Stomach (tissue), 9 donors: ENCODE measurements around the gene RPL36. TPM values are rescaled to one million over a fixed set of nuclear protein-coding genes. Genes with fewer than 3 reads are reported as not detected.

ENCODE experiments used
- DNase-seq, 2 donors: peaks; one replicate each; pipeline versions ENCODE4 v3.0.0 to v3.0.0-alpha.2; 2013 to 2019
- H3K27ac ChIP-seq, 5 donors: fragments of 200-600 bp in 4 of 5; sonication (generic) in 4 of 5; one replicate each; pipeline ENCODE4 v1.5.1; 2013 to 2019; ENCODE audit warnings: mild to moderate bottlenecking in 1 of 5, moderate library complexity in 1 of 5
- H3K27me3 ChIP-seq, 3 donors: fragments of 200-600 bp; sonication (generic); one replicate each; pipeline ENCODE4 v1.5.1; 2017 to 2019; ENCODE audit warnings: mixed run types in 1 of 3
- H3K36me3 ChIP-seq, 4 donors: fragments of 200-600 bp; sonication (generic); 1 replicate in 3 of 4; 2 replicates in 1 of 4; pipeline ENCODE4 v1.5.1; 2016 to 2019
- H3K4me1 ChIP-seq, 4 donors: fragments of 200-600 bp; sonication (generic); one replicate each; pipeline ENCODE4 v1.5.1; 2016 to 2019
- H3K4me3 ChIP-seq, 4 donors: fragments of 200-600 bp; sonication (generic) in 3 of 4; one replicate each; pipeline ENCODE4 v1.5.1; 2016 to 2019; ENCODE audit warnings: mild to moderate bottlenecking in 1 of 4
- H3K9me3 ChIP-seq, 4 donors: fragments of 200-600 bp; sonication (generic); one replicate each; pipeline ENCODE4 v1.5.1; 2016 to 2019
- EP300 ChIP-seq: sonication (generic); formaldehyde crosslinking; IDR thresholded peaks from one replicate; pipeline ENCODE4 v1.6.1; 2017; ENCODE audit warnings: antibody characterized with exemption
- POLR2A ChIP-seq, 4 donors: fragments of 450-650 bp; IDR thresholded peaks; one replicate each; pipeline ENCODE4 v1.6.1; 2016; ENCODE audit warnings: antibody characterized with exemption in 4 of 4, control low read depth in 2 of 4, mild to moderate bottlenecking in 1 of 4, moderate library complexity in 1 of 4
- POLR2AphosphoS5 ChIP-seq, 3 donors: sonication (generic); formaldehyde crosslinking; IDR thresholded peaks; one replicate each; pipeline ENCODE4 v1.6.1; 2016; ENCODE audit warnings: antibody characterized with exemption in 3 of 3
- WGBS, 5 donors: extraction: QIAGEN DNeasy Blood & Tissue Kit in 3 of 5; methylation state at CpG; one replicate each; pipeline versions ENCODE4 v1.1.5 to v1.1.7; 2013 to 2018; 5-methylcytosine and 5-hydroxymethylcytosine counted together
- intact Hi-C: fragments of 100-400 bp; cut with DNase I; formaldehyde crosslinking; loops from one replicate; pipeline ENCODE4 v1.15.1; 2023; ENCODE audit warnings: low total_unique reads
- polyA plus RNA-seq, 3 donors: library from polyadenylated mRNA; stranded (reverse); fragments of 200-250 nt; gene quantifications; one replicate each; pipeline ENCODE4 v1.2.3, GENCODE V29; 2013
- total RNA-seq, 5 donors: library from RNA; depleted of rRNA; stranded (reverse); fragments of >200 nt; gene quantifications; one replicate each; pipeline versions ENCODE4 v1.1.0 to v1.2.3, GENCODE V29; 2014 to 2016
- TF ChIP-seq, protein P1 (sequence below), 7 experiments: fragments of 450-650 bp in 4 of 7; fragments of 200-600 bp in 3 of 7; sonication (generic) in 3 of 7; IDR thresholded peaks; one replicate each; pipeline ENCODE4 v1.5.1; 2016 to 2019; ENCODE audit warnings: antibody characterized with exemption in 7 of 7, control low read depth in 2 of 7, mild to moderate bottlenecking in 1 of 7
- donor health status: healthy with polysubstance abuse.
- donor health status: Bipolar disorder and iron deficiency.
- donor health status: healthy.

The RPL36 gene
- total and polyA plus RNA-seq, 8 donors = 121 to 2,132 (median 649) TPM

DNA sequence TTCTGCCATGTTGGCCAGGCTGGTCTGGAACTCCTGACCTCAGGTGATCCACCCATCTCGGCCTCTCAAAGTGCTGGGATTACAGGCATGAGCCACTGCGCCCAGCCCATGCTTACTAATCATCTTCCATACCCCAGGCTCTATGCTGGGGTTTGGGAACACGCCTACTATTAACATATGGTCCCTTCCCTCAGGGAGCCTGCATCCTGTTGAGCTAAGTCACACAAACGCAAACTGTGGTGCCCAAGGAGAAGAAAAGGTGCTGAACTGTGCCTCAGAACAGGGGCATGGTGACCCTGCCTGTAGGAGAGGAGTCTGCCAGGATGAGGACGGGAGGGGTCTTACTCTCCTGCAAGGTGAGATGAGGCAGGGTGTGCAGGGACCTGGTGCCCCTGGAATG lies 15.4 kb upstream of the RPL36 start:
- TF ChIP-seq, protein P1, sequence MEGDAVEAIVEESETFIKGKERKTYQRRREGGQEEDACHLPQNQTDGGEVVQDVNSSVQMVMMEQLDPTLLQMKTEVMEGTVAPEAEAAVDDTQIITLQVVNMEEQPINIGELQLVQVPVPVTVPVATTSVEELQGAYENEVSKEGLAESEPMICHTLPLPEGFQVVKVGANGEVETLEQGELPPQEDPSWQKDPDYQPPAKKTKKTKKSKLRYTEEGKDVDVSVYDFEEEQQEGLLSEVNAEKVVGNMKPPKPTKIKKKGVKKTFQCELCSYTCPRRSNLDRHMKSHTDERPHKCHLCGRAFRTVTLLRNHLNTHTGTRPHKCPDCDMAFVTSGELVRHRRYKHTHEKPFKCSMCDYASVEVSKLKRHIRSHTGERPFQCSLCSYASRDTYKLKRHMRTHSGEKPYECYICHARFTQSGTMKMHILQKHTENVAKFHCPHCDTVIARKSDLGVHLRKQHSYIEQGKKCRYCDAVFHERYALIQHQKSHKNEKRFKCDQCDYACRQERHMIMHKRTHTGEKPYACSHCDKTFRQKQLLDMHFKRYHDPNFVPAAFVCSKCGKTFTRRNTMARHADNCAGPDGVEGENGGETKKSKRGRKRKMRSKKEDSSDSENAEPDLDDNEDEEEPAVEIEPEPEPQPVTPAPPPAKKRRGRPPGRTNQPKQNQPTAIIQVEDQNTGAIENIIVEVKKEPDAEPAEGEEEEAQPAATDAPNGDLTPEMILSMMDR (IDR thresholded peaks at IDR 0.05) = no peak
- TF ChIP-seq POLR2AphosphoS5 (IDR thresholded peaks at IDR 0.05) = no peak
- no peak for TF ChIP-seq EP300
- TF ChIP-seq POLR2A (IDR thresholded peaks at IDR 0.05) = no peak
- H3K27me3 ChIP-seq = no peaks in the 10 kb centered on the region
- no peak overlapping the region for H3K27ac ChIP-seq
- WGBS, 5 donors = 80 to 85% (median 84%) methylated on average over 5 of the region's 5 CpGs
- DNase-seq = no peak
- intact Hi-C loops = no loop called here
- H3K9me3 ChIP-seq = no peaks in the 10 kb centered on the region
- no peak overlapping the region for H3K4me3 ChIP-seq
- H3K36me3 ChIP-seq = peaks cover 5 to 39% (median 36%) of the 10 kb centered on the region in 4 donors
- peaks cover 7 to 17% (median 15%) of the 10 kb centered on the region in 4 donors for H3K4me1 ChIP-seq

DNA sequence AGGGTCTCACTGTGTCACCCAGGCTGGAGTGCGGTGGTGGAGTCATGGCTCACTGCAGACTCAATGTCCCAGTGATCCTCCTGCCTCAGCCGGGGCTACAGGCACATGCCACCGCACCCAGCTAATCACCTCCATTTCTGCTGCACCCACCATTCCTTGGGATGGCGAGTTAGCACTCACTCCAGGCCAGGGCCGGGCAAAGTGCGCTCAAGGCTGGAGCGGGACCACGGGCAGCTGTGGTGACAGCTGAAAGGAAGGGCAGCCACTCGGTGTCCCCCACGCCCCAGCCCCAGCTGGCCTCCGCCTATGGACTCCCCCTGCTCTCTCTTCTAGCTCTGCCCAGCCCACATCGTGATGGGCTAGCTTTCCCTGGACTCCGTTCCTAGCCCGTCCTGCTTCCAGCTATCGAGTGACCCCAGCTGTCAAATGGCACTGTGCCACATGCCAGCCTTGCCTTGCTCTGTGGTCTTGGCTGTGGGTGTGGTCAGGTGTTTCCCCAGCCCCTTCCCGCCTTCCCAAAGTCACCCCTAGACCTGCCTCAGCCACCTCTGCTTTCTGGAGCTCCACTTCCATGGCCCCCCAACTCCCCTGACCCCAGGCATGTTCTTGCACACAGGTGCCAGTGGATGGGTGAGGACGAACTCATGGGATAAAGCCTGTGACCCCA lies 13.9 kb upstream of the RPL36 start:
- 50 to 69% (median 54%) methylated on average over 14 to 17 of the region's 17 CpGs for WGBS, 5 donors
- no peaks in the 10 kb centered on the region for H3K9me3 ChIP-seq
- peaks cover 11 to 23% (median 21%) of the 10 kb centered on the region in 4 donors for H3K4me1 ChIP-seq
- DNase-seq = no peak
- intact Hi-C loops = no loop called here
- H3K27me3 ChIP-seq = no peaks in the 10 kb centered on the region
- TF ChIP-seq, protein P1 (IDR thresholded peaks at IDR 0.05) = no peak
- no peak for TF ChIP-seq POLR2A (IDR thresholded peaks at IDR 0.05)
- TF ChIP-seq POLR2AphosphoS5 (IDR thresholded peaks at IDR 0.05) = no peak
- no peak for TF ChIP-seq EP300
- H3K36me3 ChIP-seq = peaks cover 0 to 26% (median 24%) of the 10 kb centered on the region in 4 donors
- no peak overlapping the region for H3K4me3 ChIP-seq
- no peak overlapping the region for H3K27ac ChIP-seq

DNA sequence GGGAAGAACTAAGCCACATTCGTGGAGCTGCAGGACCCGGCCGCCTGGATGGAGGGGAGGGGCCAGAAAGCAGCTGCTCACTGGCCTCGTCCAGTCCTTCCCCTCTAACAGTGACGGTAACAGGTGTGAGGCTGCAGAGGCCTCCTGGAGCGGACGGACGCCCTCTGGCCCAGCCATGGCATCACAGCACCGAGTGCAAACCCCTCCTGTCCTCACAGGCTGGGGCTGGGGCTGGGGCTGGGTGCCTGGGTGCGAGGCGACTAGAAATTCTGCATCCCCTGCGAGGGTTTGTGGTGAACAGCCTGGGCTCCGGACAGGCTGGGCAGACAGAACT lies 13.4 kb upstream of the RPL36 start:
- no peaks in the 10 kb centered on the region for H3K9me3 ChIP-seq
- no peak overlapping the region for H3K27ac ChIP-seq
- TF ChIP-seq, protein P1 (IDR thresholded peaks at IDR 0.05) = no peak
- TF ChIP-seq EP300 (no peak), POLR2A (IDR thresholded peaks at IDR 0.05) (no peak), POLR2AphosphoS5 (IDR thresholded peaks at IDR 0.05) (no peak)
- no peak for DNase-seq
- H3K4me3 ChIP-seq = no peak overlapping the region
- peaks cover 13 to 26% (median 24%) of the 10 kb centered on the region in 4 donors for H3K4me1 ChIP-seq
- H3K36me3 ChIP-seq = peaks cover 0 to 21% (median 19%) of the 10 kb centered on the region in 4 donors
- intact Hi-C loops = no loop called here
- WGBS, 5 donors = 53 to 71% (median 59%) methylated on average over 8 to 13 of the region's 13 CpGs
- no peaks in the 10 kb centered on the region for H3K27me3 ChIP-seq

DNA sequence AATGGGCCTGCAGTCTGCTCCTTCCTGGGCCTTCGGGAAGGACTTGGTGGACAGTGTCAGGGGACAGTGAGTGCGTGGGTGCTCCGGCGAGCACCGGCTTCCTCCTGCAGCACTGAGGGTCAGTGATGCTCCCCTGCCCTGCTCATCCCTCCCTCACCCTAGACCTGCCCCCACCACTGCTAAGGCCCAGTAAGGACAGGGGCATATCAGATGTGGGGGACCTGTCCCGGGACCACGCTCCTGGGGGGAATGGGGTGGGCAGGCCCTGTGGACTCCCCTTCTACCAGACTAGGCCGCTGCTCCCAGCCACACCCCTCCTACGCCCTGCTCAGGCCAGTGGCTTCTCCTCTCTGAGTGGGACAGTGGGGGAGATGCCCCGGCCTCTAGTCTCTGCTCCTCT lies 13.0 kb upstream of the RPL36 start:
- Histone ChIP-seq H3K27ac (no peak overlapping the region), H3K4me1 (peaks cover 13 to 26% (median 24%) of the 10 kb centered on the region in 4 donors), H3K27me3 (no peaks in the 10 kb centered on the region), H3K9me3 (no peaks in the 10 kb centered on the region), H3K36me3 (peaks cover 0 to 17% (median 15%) of the 10 kb centered on the region in 4 donors), H3K4me3 (no peak overlapping the region)
- no peak for DNase-seq
- intact Hi-C loops = no loop called here
- WGBS, 5 donors = 89 to 94% (median 90%) methylated on average over 10 of the region's 10 CpGs
- TF ChIP-seq POLR2AphosphoS5 (IDR thresholded peaks at IDR 0.05) (no peak), POLR2A (IDR thresholded peaks at IDR 0.05) (no peak), EP300 (no peak)
- TF ChIP-seq, protein P1 (IDR thresholded peaks at IDR 0.05) = no peak
